CD4-positive, alpha-beta T cell (primary cell): ENCODE results near the gene PHIP. TPM values are rescaled to one million over a fixed set of nuclear protein-coding genes. Genes with fewer than 3 reads are reported as not detected.
"Not testable (repeated sequence)": the region's sequence is repeated elsewhere in the genome, so short reads cannot be mapped to it uniquely, and the experiment has no call there.

ENCODE experiments used
- ATAC-seq: fragments of 200-7000 bp; cut with Tn5 transposase; one replicate; pipeline ENCODE4 v1.10.0; 2022; ENCODE audit warnings: mild to moderate bottlenecking; ENCODE audit not compliant: poor library complexity
- CTCF ChIA-PET: fragments of 350-600 bp; sonication (Branson Sonifier 250); formaldehyde crosslinking; loops from one replicate; lab custom pipeline; 2021; ENCODE audit warnings: antibody characterized with exemption, inconsistent platforms; lab: Charles Lee
- POLR2A ChIA-PET: fragments of 350-600 bp; sonication (Branson Sonifier 250); formaldehyde crosslinking; loops from one replicate; lab custom pipeline; 2021; ENCODE audit warnings: antibody characterized with exemption, inconsistent platforms; lab: Charles Lee
- DNase-seq, 14 experiments: peaks; one replicate each; pipeline ENCODE4 v3.0.0-alpha.2; 2013 to 2020; ENCODE audit warnings: mixed read lengths in 2 of 14
- H3K27ac ChIP-seq, 2 donors: one replicate each; pipeline versions ENCODE4 v1.5.1 to v1.7.0; 2013; ENCODE audit warnings: low read length in 2 of 2, low read depth in 1 of 2, mild to moderate bottlenecking in 1 of 2
- H3K27me3 ChIP-seq, 2 experiments: 1 replicate in 1 of 2; 2 replicates in 1 of 2; pipeline versions ENCODE4 v1.6.1 to v1.7.0; 2013; ENCODE audit warnings: low read length in 2 of 2, control low read depth in 1 of 2, mild to moderate bottlenecking in 1 of 2, moderate library complexity in 1 of 2; ENCODE audit not compliant: insufficient read depth in 2 of 2, control insufficient read depth in 1 of 2
- H3K36me3 ChIP-seq: one replicate; pipeline ENCODE4 v1.6.1; 2013; ENCODE audit warnings: low read length, control low read depth; ENCODE audit not compliant: insufficient read depth
- H3K4me1 ChIP-seq: one replicate; pipeline ENCODE4 v1.6.1; 2013; ENCODE audit warnings: low read length, control low read depth; ENCODE audit not compliant: insufficient read depth
- H3K4me3 ChIP-seq: one replicate; pipeline ENCODE4 v1.5.1; 2013; ENCODE audit warnings: mild to moderate bottlenecking, low read length, moderate library complexity
- H3K9me3 ChIP-seq, 2 experiments: 1 replicate in 1 of 2; 2 replicates in 1 of 2; pipeline versions ENCODE4 v1.6.1 to v1.7.0; 2013; ENCODE audit warnings: low read length in 2 of 2, mild to moderate bottlenecking in 2 of 2, control low read depth in 1 of 2, moderate library complexity in 1 of 2; ENCODE audit not compliant: control insufficient read depth in 1 of 2, insufficient read depth in 1 of 2
- H3K27ac Mint-ChIP-seq: one replicate; pipeline ENCODE4 v1.8.0; 2020; ENCODE audit warnings: mixed read lengths
- H3K27me3 Mint-ChIP-seq: one replicate; pipeline ENCODE4 v1.8.0; 2021; ENCODE audit warnings: mixed read lengths
- H3K36me3 Mint-ChIP-seq: one replicate; pipeline ENCODE4 v1.8.0; 2021; ENCODE audit warnings: low read depth, mixed read lengths
- H3K4me1 Mint-ChIP-seq: one replicate; pipeline ENCODE4 v1.8.0; 2021; ENCODE audit warnings: low read depth, mixed read lengths
- H3K4me3 Mint-ChIP-seq: one replicate; pipeline ENCODE4 v1.8.0; 2020; ENCODE audit warnings: mild to moderate bottlenecking, mixed read lengths
- H3K9me3 Mint-ChIP-seq: one replicate; pipeline ENCODE4 v1.8.0; 2020; ENCODE audit warnings: mixed read lengths
- CTCF ChIP-seq: fragments of 200-600 bp; IDR thresholded peaks from one replicate; pipeline ENCODE4 v1.8.0; 2022; ENCODE audit warnings: antibody characterized with exemption, mild to moderate bottlenecking
- intact Hi-C, 2 experiments: fragments of 100-400 bp; cut with DNase I in 1 of 2; cut with micrococcal nuclease in 1 of 2; formaldehyde crosslinking; loops; one replicate each; pipeline versions ENCODE4 v1.15.1 to v1.9.0; 2023 to 2025; cut with DNase I, micrococcal nuclease
- total RNA-seq, 174 experiments: library from RNA in 2 of 174; stranded (reverse) in 2 of 174; gene quantifications; one replicate each; pipeline ENCODE4 v1.2.3 and lab custom pipeline; 2021 to 2026

Gene PHIP
- total RNA-seq, 2 experiments from 2014 or later, result 35.7 to 36.9 TPM

GRCh38 chr6:79101164-79101563, 23.1 kb upstream of the PHIP start:
- Histone ChIP-seq H3K27me3 (peaks cover 0 to 8% of the 10 kb centered on the region in 2 experiments), H3K9me3 (no peaks in the 10 kb centered on the region), H3K27ac (no peak overlapping the region), H3K4me1 (no peaks in the 10 kb centered on the region), H3K4me3 (no peak overlapping the region), H3K36me3 (no peaks in the 10 kb centered on the region)
- Mint-ChIP-seq H3K36me3 (no peaks in the 10 kb centered on the region), H3K9me3 (no peaks in the 10 kb centered on the region), H3K4me3 (no peak overlapping the region), H3K27ac (no peak overlapping the region), H3K4me1 (no peaks in the 10 kb centered on the region), H3K27me3 (peaks cover 31% of the 10 kb centered on the region)
- ChIA-PET POLR2A (no interaction called here), CTCF (no interaction called here)
- intact Hi-C loops, result no loop called here
- no peak for DNase-seq
- no peak for ATAC-seq
- TF ChIP-seq CTCF, result no peak

GRCh38 chr6:79100304-79100703, 22.2 kb upstream of the PHIP start:
- Histone ChIP-seq H3K27me3 (no peaks in the 10 kb centered on the region), H3K36me3 (no peaks in the 10 kb centered on the region), H3K4me3 (no peak overlapping the region), H3K4me1 (no peaks in the 10 kb centered on the region), H3K27ac (no peak overlapping the region), H3K9me3 (no peaks in the 10 kb centered on the region)
- TF ChIP-seq CTCF, result no peak
- H3K27ac Mint-ChIP-seq, result no peak overlapping the region
- ChIA-PET CTCF (no interaction called here), POLR2A (no interaction called here)
- no peak overlapping the region for H3K4me3 Mint-ChIP-seq
- H3K4me1 Mint-ChIP-seq, result no peaks in the 10 kb centered on the region
- no peaks in the 10 kb centered on the region for H3K9me3 Mint-ChIP-seq
- peaks cover 26% of the 10 kb centered on the region for H3K27me3 Mint-ChIP-seq
- ATAC-seq, result no peak
- intact Hi-C loops, result no loop called here
- DNase-seq, result no peak
- H3K36me3 Mint-ChIP-seq, result no peaks in the 10 kb centered on the region

- CTCF ChIA-PET, result no interaction called here
- Mint-ChIP-seq H3K36me3 (no peaks in the 10 kb centered on the region), H3K27me3 (peaks cover 20% of the 10 kb centered on the region), H3K27ac (no peak overlapping the region), H3K4me3 (no peak overlapping the region), H3K9me3 (no peaks in the 10 kb centered on the region), H3K4me1 (no peaks in the 10 kb centered on the region)
- intact Hi-C loops, result no loop called here
- POLR2A ChIA-PET, result interaction anchor here (1.6 kb wide), 1 partner anchor 18 kb away, joined by 8 read pairs; the partner anchor contains the start of gene PHIP
- no peak overlapping the region for H3K27ac ChIP-seq
- no peaks in the 10 kb centered on the region for H3K36me3 ChIP-seq
- DNase-seq (no peak), ATAC-seq (no peak)
- TF ChIP-seq CTCF, result no peak
- no peaks in the 10 kb centered on the region for H3K27me3 ChIP-seq
- H3K4me1 ChIP-seq, result no peaks in the 10 kb centered on the region
- no peak overlapping the region for H3K4me3 ChIP-seq
- H3K9me3 ChIP-seq, result no peaks in the 10 kb centered on the region
Observed at GRCh38 chr6:79094938-79095337, 16.9 kb upstream of the PHIP start.

- H3K4me3 Mint-ChIP-seq, H3K9me3 ChIP-seq, CTCF ChIA-PET, ATAC-seq, H3K4me1 ChIP-seq, H3K36me3 Mint-ChIP-seq, H3K9me3 Mint-ChIP-seq, intact Hi-C loops, H3K27me3 ChIP-seq, H3K4me1 Mint-ChIP-seq, H3K4me3 ChIP-seq, POLR2A ChIA-PET, H3K27ac Mint-ChIP-seq, H3K27ac ChIP-seq, H3K36me3 ChIP-seq: not testable (repeated sequence)
- H3K27me3 Mint-ChIP-seq, result peaks cover 24% of the 10 kb centered on the region
- peak in 1 of 14 experiments; percentile 19 for DNase-seq
Observed at GRCh38 chr6:79091801-79092200, 13.7 kb upstream of the PHIP start.
